HG03135 (cell line): ENCODE measurements around the gene CERT1.

Experiments used
- ATAC-seq: cut with Tn5 transposase; IDR thresholded peaks from one replicate; pipeline ENCODE4 v1.9.1; 2021; ENCODE audit warnings: mild to moderate bottlenecking, moderate library complexity; ENCODE audit not compliant: unreplicated experiment

CERT1 gene

DNA sequence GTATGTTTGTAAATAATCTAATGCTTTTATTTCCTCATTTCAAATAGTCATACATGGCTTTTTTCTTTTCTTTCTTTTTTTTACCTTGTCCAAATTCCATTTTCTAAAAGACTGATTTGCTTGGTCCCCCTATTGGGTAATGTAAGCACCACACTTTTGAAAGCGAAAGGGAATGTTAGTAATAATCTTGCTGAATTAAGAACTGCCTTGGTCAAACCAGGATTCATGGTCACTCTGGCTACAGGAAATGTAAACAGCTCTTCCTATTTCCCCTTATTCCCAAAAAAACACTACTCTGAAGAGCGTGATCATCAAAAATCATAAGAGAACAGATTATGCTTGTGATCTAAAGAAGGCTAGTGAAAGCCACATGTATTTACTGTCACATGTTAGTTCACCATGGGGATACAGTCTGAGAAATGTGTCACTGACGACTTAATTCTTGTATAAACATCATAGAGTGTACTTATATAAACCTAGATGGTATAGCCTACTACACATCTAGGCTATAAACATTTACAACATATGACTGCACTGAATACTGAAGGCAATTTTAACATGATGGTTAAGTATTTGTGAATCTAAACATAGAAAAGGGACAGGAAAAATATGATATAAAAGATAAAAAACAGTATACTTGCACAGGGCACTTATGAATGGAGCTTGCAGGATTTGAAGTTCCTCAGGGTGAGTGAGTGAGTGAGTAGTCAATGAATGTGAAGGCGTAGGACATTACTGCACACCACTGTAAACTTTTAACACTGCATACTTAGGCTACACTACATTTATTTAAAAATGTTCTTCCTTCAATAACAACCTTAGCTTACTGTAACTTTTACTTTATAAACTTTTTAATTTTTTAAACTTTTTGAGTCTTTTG lies 99.1 kb downstream of the CERT1 start:
- no peak for ATAC-seq

GRCh38 chr5:75405296-75405695 lies 106.1 kb downstream of the CERT1 start:
- ATAC-seq: no peak

DNA sequence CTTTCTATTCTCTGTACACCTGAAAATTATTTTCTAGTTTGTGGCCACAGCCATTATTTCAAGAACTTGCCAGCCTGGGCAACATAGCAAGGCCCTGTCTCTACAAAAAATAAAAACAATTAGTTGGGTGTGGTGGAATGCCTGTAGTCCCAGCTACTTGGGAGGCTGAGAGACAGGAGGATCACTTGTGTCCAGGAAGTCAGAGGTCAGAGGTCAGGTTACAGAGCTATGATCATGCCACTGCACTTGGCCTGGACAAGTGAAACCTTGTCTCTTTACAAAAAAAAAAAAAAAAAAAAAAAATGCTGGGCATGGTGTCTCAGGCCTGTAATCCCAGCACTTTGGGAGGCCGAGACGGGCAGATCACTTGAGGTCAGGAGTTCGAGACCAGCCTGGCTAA lies 116.2 kb downstream of the CERT1 start:
- no peak for ATAC-seq

DNA sequence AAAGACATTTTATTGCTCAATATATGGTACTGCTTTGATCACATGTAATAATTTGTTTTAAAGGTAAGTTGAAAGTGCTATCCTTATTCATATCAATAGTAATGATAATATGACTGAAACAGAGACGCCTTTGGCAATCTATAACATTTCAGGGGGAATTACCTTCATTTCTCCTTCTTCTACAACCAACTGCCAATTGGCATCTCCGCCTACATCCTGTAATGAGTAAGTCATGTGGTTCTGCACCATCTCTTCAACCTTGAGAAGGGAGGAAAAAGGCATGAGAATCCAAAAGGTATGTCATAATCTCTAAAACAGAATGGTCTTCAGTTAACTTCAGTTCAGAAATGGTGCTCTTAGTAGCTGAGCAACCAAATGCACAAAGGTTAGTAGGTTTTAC lies 122.0 kb downstream of the CERT1 start:
- ATAC-seq: no peak

DNA sequence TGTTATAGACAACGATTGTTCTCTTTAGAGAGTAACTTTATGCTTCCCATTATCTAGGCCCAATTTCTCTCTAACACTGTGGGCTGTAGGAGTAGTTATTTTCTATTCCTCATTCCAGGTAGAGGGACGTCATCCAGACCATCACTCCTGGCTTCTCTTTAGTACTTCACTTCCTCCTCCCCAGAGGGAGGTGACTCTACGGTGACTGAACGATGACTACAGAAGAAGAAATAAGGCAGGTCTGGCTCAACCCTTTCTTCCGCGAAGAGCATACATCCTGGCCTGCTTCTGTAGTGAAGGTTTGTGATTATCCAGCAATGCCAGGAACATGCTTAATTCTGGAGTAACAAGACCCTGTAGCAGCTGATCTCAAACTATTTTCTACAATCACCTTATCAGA lies 123.6 kb downstream of the CERT1 start:
- no peak for ATAC-seq

DNA sequence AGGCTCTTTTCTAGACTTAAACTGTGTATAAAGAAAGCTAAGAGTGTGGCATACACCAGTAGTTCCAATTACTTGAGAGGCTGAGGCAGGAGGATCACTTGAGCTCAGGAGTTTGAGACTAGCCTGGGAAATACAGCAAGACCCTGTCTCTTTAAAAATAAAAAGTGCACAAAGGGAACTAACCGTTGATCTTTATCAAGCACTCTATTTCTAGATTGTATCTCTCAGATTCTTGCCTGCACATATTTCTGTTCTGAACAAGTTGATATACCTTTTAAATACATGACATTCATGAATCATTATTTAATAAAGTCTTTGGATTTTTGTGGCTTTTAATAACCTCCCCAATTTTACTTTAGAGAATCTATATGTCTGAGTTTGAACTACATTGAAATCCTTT lies 127.2 kb downstream of the CERT1 start:
- ATAC-seq: no peak

DNA sequence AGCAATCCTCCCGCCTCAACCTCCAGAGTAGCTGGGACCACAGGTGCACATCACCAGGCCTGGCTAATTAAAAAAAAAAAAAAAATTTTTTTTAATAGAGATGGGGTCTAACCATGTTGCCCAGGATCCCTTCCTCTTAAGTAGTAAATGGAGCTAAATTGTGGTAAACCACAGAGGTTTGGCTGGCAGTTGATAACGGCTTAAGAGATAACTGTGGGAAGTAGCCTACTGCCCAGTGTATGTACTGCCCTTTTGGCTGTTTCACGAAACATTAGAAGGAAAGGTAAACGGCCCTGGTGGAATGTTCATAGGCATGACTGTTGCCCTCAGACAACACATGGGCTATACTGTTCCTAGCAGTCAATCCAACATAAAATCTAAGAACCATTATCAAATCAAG lies 130.0 kb downstream of the CERT1 start:
- no peak for ATAC-seq

DNA sequence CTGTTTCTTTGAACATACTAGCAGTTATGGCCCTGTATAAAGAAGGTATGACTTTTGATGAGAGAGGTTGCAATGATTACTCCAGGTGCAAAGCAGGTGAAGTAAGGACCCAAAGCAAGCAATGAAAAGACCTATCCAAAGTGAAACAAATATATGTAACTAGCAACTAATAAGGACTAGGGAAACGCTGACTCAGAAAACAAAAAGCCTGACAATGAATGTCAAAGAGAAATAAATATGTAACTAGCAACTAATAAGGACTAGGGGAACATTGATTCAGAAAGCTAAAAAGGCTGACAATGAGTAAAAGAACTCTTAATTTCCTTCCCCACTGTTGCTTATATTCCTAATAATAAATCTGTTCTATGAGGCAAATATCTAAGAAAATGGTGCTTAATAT lies 131.3 kb downstream of the CERT1 start:
- ATAC-seq: no peak

DNA sequence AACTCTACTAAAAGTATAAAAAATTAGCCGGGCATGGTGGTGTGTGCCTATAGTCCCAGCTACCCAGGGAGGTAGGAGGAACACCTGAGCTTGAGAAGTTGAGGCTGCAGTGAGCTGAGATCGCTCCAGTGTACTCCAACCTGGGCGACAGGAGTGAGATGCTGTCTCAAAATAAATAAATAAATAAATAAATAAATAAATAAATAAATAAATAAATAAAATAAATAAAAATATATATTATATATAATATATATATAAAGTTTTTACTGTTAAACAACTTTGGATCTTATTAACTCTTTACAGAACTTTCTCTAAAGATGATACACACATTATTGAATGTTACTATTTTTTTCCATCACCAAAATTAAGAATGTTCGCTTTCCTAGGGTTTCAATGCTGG lies 136.0 kb downstream of the CERT1 start:
- no peak for ATAC-seq

- ATAC-seq: no peak
These were observed 137.0 kb downstream of the CERT1 start for GRCh38 chr5:75374394-75374814.

DNA sequence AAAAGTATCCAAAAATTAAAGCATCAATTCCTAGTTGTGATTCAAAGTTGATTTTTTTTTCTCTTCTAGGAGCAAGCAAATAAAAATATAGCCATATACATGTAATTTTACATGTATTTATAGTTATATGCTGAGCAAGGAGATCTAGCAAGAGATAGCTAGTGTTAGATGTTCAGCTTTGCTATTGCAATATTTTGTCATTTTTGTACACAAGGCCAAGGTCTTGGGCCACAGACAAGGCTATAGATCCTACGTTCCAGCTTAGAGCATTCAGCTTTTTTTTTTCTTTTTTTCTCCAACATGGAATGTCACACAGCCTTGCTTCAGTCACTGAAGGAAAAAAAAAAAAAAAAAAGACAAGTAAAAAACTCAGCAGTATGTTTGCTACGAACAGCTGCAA lies 137.6 kb downstream of the CERT1 start:
- no peak for ATAC-seq

- no peak for ATAC-seq
These were observed 143.0 kb downstream of the CERT1 start for GRCh38 chr5:75368391-75368790.

DNA sequence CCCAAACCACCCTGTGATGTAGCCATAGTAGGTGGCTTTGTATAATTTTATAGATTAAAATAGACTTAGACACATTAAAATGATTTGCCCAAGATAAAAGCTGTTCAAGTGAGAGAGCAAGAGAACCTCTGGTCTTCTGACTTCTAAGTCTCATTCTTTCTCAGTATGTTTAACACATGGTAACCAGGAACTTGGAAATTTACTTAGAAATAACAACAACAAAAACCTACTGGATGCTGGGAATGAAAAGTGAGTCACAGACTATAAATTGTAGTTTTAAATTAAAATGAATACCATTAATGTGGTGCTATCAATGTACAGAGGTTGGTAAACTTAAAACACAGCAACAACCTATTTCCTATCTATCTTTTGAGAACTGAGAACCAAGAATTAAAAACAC lies 144.0 kb downstream of the CERT1 start:
- no peak for ATAC-seq

GRCh38 chr5:75366787-75367186 lies 144.6 kb downstream of the CERT1 start:
- peak; percentile 73 for ATAC-seq

DNA sequence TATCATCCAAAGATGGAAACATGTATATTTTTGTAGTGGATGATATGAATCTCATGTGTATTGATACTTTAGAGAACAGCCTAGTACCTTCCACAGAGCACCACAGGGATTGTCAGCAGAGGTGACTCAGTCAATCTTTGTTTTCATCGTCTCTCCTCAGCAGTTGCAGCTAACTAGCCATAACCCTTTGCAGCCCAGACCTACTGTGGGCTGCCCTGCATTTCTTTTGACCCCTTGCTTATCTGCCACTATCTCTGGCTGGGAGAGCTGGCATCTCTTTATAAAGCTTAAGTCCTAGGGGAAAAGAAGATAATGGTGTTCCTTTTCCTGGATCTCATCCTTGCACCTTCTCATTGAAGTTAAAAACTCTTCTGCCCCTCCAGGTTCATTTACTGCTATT lies 145.7 kb downstream of the CERT1 start:
- no peak for ATAC-seq

- ATAC-seq: no peak
These were observed 146.7 kb downstream of the CERT1 start for GRCh38 chr5:75364571-75365280.

GRCh38 chr5:75363726-75364495 lies 147.5 kb downstream of the CERT1 start:
- no peak for ATAC-seq

- no peak for ATAC-seq
These were observed 148.3 kb downstream of the CERT1 start for GRCh38 chr5:75363111-75363510.

DNA sequence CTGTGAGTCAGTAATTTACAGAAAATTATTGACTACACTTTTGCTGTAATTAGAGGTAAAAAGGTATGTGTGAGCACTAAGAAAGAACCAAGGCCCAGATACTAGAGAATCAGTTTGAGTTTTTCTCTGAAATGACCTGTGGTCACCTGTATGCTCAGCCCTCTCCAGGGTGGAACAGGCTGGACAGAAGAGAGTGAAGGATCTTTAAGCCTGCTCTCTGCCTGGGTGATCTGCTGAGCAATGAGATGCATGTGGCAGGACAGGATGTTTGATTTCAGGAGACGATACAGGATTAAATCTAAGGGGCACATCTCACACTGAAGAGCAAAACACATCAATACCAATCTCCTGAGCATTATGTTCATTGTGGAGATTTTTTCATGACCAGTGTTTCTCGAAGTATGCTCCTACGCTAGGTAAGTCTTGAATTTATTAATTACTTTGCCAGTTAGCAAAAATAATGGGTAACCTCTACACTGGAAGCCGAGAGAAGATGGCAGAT lies 148.9 kb downstream of the CERT1 start:
- ATAC-seq: no peak

DNA sequence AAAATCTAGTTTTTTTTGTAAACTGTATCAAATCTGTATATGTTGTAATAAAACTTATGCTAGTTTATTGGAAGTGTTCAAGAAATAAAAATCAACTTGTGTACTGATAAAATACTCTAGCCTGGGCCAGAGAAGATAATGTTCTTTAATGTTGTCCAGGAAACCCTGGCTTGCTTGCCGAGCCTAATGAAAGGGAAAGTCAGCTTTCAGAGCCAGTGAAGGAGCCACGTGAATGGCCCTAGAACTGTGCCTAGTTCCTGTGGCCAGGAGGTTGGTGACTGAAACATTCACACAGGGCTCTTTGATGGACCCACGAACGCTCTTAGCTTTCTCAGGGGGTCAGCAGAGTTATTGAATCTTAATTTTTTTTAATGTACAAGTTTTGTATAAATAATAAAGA lies 150.1 kb downstream of the CERT1 start:
- no peak for ATAC-seq

GRCh38 chr5:75358117-75358516 lies 153.3 kb downstream of the CERT1 start:
- ATAC-seq: no peak
